Motor neuron (in vitro differentiated cells): ENCODE measurements around the gene GCAT. TPM values are rescaled to one million over a fixed set of nuclear protein-coding genes. Genes with fewer than 3 reads are reported as not detected.
A peak's percentile ranks its signal among the peaks of the same experiment; 100 is the strongest.

Source experiments
- ATAC-seq, 8 experiments: fragments of 200-7000 bp; cut with Tn5 transposase; replicated peaks in 6 of 8; 2 replicates each; pipeline ENCODE4 v1.8.0; 2021; ENCODE audit warnings: mild to moderate bottlenecking in 8 of 8, moderate library complexity in 8 of 8
- H3K27ac ChIP-seq, 2 donors: fragments of 250-450 bp; sonication (Bioruptor Pico); 2 replicates each; pipeline ENCODE4 v1.9.0; 2021; ENCODE audit warnings: antibody characterized with exemption in 2 of 2, mild to moderate bottlenecking in 2 of 2, moderate library complexity in 1 of 2
- H3K4me1 ChIP-seq, 2 donors: fragments of 250-450 bp; sonication (Bioruptor Pico); replicated peaks in 1 of 2; 2 replicates each; pipeline ENCODE4 v1.6.1; 2021; ENCODE audit warnings: antibody characterized with exemption in 2 of 2, mild to moderate bottlenecking in 2 of 2, moderate library complexity in 1 of 2
- H3K4me3 ChIP-seq, 5 donors: fragments of 250-450 bp; sonication (Bioruptor Pico); 2 replicates each; pipeline ENCODE4 v1.9.0; 2021; ENCODE audit warnings: antibody characterized with exemption in 5 of 5, mild to moderate bottlenecking in 5 of 5, moderate library complexity in 4 of 5
- WGBS, 10 experiments: fragments of 450-650 bp; shearing (Covaris generic); methylation state at CpG; one replicate each; pipeline ENCODE4 v1.0.0; 2022; 5-methylcytosine and 5-hydroxymethylcytosine counted together
- in situ Hi-C, 9 experiments: fragments of 400-800 bp; cut with MboI; loops; one replicate each; pipeline ENCODE4 v1.15.0; 2021; ENCODE audit warnings: low sequenced_read_pairs in 9 of 9, low pct_unique_long_range_greater_than_20kb in 2 of 9; ENCODE audit not compliant: unreplicated experiment in 9 of 9
- total RNA-seq, 8 experiments: library from RNA; unstranded; fragments of 300-600 nt; gene quantifications; 2 replicates each; pipeline versions ENCODE4 v1.2.3 to v1.2.4, GENCODE V29; 2022

The GCAT gene
- total RNA-seq, 8 experiments from 2014 or later: 10.6 to 41.6 (median 14.6) TPM

- WGBS, 10 experiments: 20 to 82% (median 62%) methylated on average over 2 to 9 of the region's 14 CpGs; no CpG with 5 or more reads in 5 of the 10 experiments
- no peak for ATAC-seq
- in situ Hi-C loops: loop anchor here in 2 of 9 experiments (25.0 kb wide), 1 partner anchor 143 kb away; the partner anchor contains the start of genes C22orf23 (in 2 of the 2) and POLR2F (in 2 of the 2)
- peak overlapping the region; percentile 65 to 79 for H3K27ac ChIP-seq
- peak overlapping the region in 1 of 5 donors; percentile 18 for H3K4me3 ChIP-seq
- peaks cover 25 to 29% of the 10 kb centered on the region in 2 donors for H3K4me1 ChIP-seq
Observed at GRCh38 chr22:37819105-37819433, 11.3 kb downstream of the GCAT start.

GRCh38 chr22:37820350-37820749, 12.6 kb downstream of the GCAT start:
- no peak for ATAC-seq
- Histone ChIP-seq H3K4me3 (no peak overlapping the region), H3K27ac (no peak overlapping the region), H3K4me1 (peaks cover 25 to 29% of the 10 kb centered on the region in 2 donors)
- 20 to 100% (median 89%) methylated on average over 1 to 2 of the region's 5 CpGs; no CpG with 5 or more reads in 5 of the 10 experiments for WGBS, 10 experiments
- in situ Hi-C loops: loop anchor here in 2 of 9 experiments (25.0 kb wide), 1 partner anchor 142 kb away; the partner anchor contains the start of genes C22orf23 (in 2 of the 2) and POLR2F (in 2 of the 2)

GRCh38 chr22:37822079-37822833, 14.5 kb downstream of the GCAT start:
- Histone ChIP-seq H3K4me1 (peaks cover 30 to 31% of the 10 kb centered on the region in 2 donors), H3K4me3 (no peak overlapping the region), H3K27ac (no peak overlapping the region)
- WGBS, 10 experiments: 0 to 100% (median 30%) methylated on average over 1 to 4 of the region's 8 CpGs; no CpG with 5 or more reads in 5 of the 10 experiments
- in situ Hi-C loops: loop anchor here in 2 of 9 experiments (25.0 kb wide), 1 partner anchor 140 kb away; the partner anchor contains the start of genes C22orf23 (in 2 of the 2) and POLR2F (in 2 of the 2)
- peak in 1 of 8 experiments; percentile 1 for ATAC-seq

GRCh38 chr22:37823134-37823985, 15.6 kb downstream of the GCAT start, which contains the start of gene GALR3:
GALR3 (plus strand) TSS chr22:37823382; CDS start chr22:37823407, 25 bp downstream.
- Histone ChIP-seq H3K4me1 (peaks cover 24 to 26% of the 10 kb centered on the region in 2 donors), H3K27ac (no peak within 1 kb of the TSS), H3K4me3 (no peak within 1 kb of the TSS)
- no peak for ATAC-seq
- in situ Hi-C loops: loop anchor here in 2 of 9 experiments (25.0 kb wide), 1 partner anchor 139 kb away; the partner anchor contains the start of genes C22orf23 (in 2 of the 2) and POLR2F (in 2 of the 2)
- WGBS, 10 experiments: 46 to 90% (median 64%) methylated on average over 2 to 6 of the region's 21 CpGs; no CpG with 5 or more reads in 6 of the 10 experiments

GRCh38 chr22:37824674-37825641, 17.2 kb downstream of the GCAT start:
- ATAC-seq: peak; percentile 6 to 46 (median 34)
- Histone ChIP-seq H3K4me1 (peaks cover 14 to 15% of the 10 kb centered on the region in 2 donors), H3K4me3 (peak overlapping the region in 3 of 5 donors; percentile 14 to 19 (median 19)), H3K27ac (no peak overlapping the region)
- in situ Hi-C loops: loop anchor here in 2 of 9 experiments (25.0 kb wide), 1 partner anchor 137 kb away; the partner anchor contains the start of genes C22orf23 (in 2 of the 2) and POLR2F (in 2 of the 2)
- 7 to 93% (median 16%) methylated on average over 1 to 40 of the region's 135 CpGs; no CpG with 5 or more reads in 4 of the 10 experiments for WGBS, 10 experiments

GRCh38 chr22:37827056-37827455, 19.3 kb downstream of the GCAT start:
- in situ Hi-C loops: no loop called here
- peaks cover 11 to 12% of the 10 kb centered on the region in 2 donors for H3K4me1 ChIP-seq
- H3K4me3 ChIP-seq: no peak overlapping the region
- ATAC-seq: peak in 4 of 8 experiments; percentile 25 to 38 (median 32)
- H3K27ac ChIP-seq: no peak overlapping the region
- 25 to 100% (median 42%) methylated on average over 1 to 7 of the region's 9 CpGs; no CpG with 5 or more reads in 2 of the 10 experiments for WGBS, 10 experiments

- peaks cover 6 to 9% of the 10 kb centered on the region in 2 donors for H3K4me1 ChIP-seq
- ATAC-seq: no peak
- H3K4me3 ChIP-seq: no peak overlapping the region
- WGBS, 10 experiments: 80 to 95% (median 86%) methylated on average over 1 to 6 of the region's 14 CpGs; no CpG with 5 or more reads in 4 of the 10 experiments
- in situ Hi-C loops: no loop called here
- no peak overlapping the region for H3K27ac ChIP-seq
Observed at GRCh38 chr22:37830093-37830842, 22.5 kb downstream of the GCAT start.

- H3K4me1 ChIP-seq: peaks cover 6 to 9% of the 10 kb centered on the region in 2 donors
- no peak for ATAC-seq
- no peak overlapping the region for H3K27ac ChIP-seq
- in situ Hi-C loops: no loop called here
- no peak overlapping the region for H3K4me3 ChIP-seq
- WGBS, 10 experiments: 80 to 100% (median 100%) methylated on average over 1 to 8 of the region's 11 CpGs; no CpG with 5 or more reads in 5 of the 10 experiments
Observed at GRCh38 chr22:37831472-37831871, 23.7 kb downstream of the GCAT start.

GRCh38 chr22:37832022-37832857, 24.5 kb downstream of the GCAT start:
- H3K4me1 ChIP-seq: peaks cover 3 to 4% of the 10 kb centered on the region in 2 donors
- no peak overlapping the region for H3K27ac ChIP-seq
- 83 to 100% (median 96%) methylated on average over 1 to 10 of the region's 16 CpGs; no CpG with 5 or more reads in 2 of the 10 experiments for WGBS, 10 experiments
- no peak overlapping the region for H3K4me3 ChIP-seq
- ATAC-seq: no peak
- in situ Hi-C loops: no loop called here

GRCh38 chr22:37842015-37842793, 34.5 kb downstream of the GCAT start:
- peaks cover 11 to 12% of the 10 kb centered on the region in 2 donors for H3K4me1 ChIP-seq
- no peak for ATAC-seq
- no peak overlapping the region for H3K27ac ChIP-seq
- in situ Hi-C loops: no loop called here
- WGBS, 10 experiments: 73 to 100% (median 90%) methylated on average over 1 to 9 of the region's 10 CpGs
- H3K4me3 ChIP-seq: peak overlapping the region in 1 of 5 donors; percentile 80
